Measurements from ENCODE around the gene PTPN14. TPM values are rescaled to one million over a fixed set of nuclear protein-coding genes. Genes with fewer than 3 reads are reported as not detected.
A peak's percentile ranks its signal among the peaks of the same experiment; 100 is the strongest.

Gene PTPN14
- total RNA-seq (2012; rRNA removed) (31.7 and 42.8 TPM in 2 replicates), polyA plus RNA-seq (2012; rRNA removed) (21.5 and 21.8 TPM in 2 replicates), Bru-seq, nascent RNA (percentile 97 among the genes with signal in this experiment), BruChase-seq, experiment 1, labeled RNA remaining after a 6-hour chase (percentile 94 among the genes with signal in this experiment), BruChase-seq, experiment 2, labeled RNA remaining after a 2-hour chase (percentile 95 among the genes with signal in this experiment)
- 7.4 and 16.9 TPM in 2 replicates for polyA plus RNA-seq (2012; cell fraction: cytosol; rRNA removed)
- polyA plus RNA-seq (2012; cell fraction: nucleus; rRNA removed; ENCODE audit: low replicate concordance) = 21.6 and 26.1 TPM in 2 replicates
- long read RNA-seq, full-length matches to known transcripts = 3 of 53 reads
- long read RNA-seq, partial matches to known transcripts = 19 of 53 reads
- long read RNA-seq, other reads (novel, unspliced or antisense) = 31 of 53 reads

GRCh38 chr1:214551436-214552173, at the start of gene PTPN14:
PTPN14 (minus strand) TSS chr1:214551602; CDS start chr1:214464803, 86,799 bp downstream.
- ChIA-PET POLR2A (ENCODE audit: unreplicated experiment) (interaction anchor here (0.5 to 1.4 kb wide), 5 partner anchors 26 to 111 kb away, joined by 3 read pairs; no protein-coding TSS in a partner anchor), CTCF (interaction anchor here (0.5 to 1.6 kb wide), 7 partner anchors 25 to 299 kb away, joined by 3 to 5 read pairs (median 3); no protein-coding TSS in a partner anchor)
- Histone ChIP-seq H3K4me1 (ENCODE audit: control insufficient read depth, insufficient read depth, low read length) (peaks cover 6% of the 10 kb centered on the region), H3K27me3 (ENCODE audit: control insufficient read depth, insufficient read depth, low read length) (no peaks in the 10 kb centered on the region), H3K36me3 (ENCODE audit: control insufficient read depth, insufficient read depth, low read length) (no peaks in the 10 kb centered on the region), H3K9me3 (ENCODE audit: control insufficient read depth, insufficient read depth, low read length) (no peaks in the 10 kb centered on the region), H3K4me2 (ENCODE audit: low read depth, low read length) (peak within 1 kb of the TSS; percentile 94), H4K8ac (ENCODE audit: low read depth in 2 of 2, low read length in 2 of 2) (peak within 1 kb of the TSS; percentile 97 to 99), H3K27ac (ENCODE audit: insufficient read depth, low read length) (peak within 1 kb of the TSS; percentile 97), H4K91ac (ENCODE audit: insufficient read depth, low read depth, low read length) (peak within 1 kb of the TSS; percentile 99), H4K5ac (ENCODE audit: low read depth, low read length) (peak within 1 kb of the TSS; percentile 88), H3K79me1 (ENCODE audit: low read depth in 1 of 2, low read length in 2 of 2) (peaks cover 0 to 41% of the 10 kb centered on the region in 2 experiments; a peak in 3 of 4 replicates), H3K9me1 (ENCODE audit: insufficient read depth, low read length) (peaks cover 5% of the 10 kb centered on the region), H2AK9ac (replicated peaks; ENCODE audit: low read depth, low read length, poor library complexity) (peak within 1 kb of the TSS; percentile 98), H3K9ac (ENCODE audit: low read depth, low read length) (peak within 1 kb of the TSS; percentile 95), H2BK5ac (ENCODE audit: low read depth, low read length, poor library complexity, severe bottlenecking) (peak within 1 kb of the TSS; percentile 94), H2BK20ac (ENCODE audit: low read depth, low read length) (peak within 1 kb of the TSS; percentile 84), H3K14ac (replicated peaks; ENCODE audit: low read depth, low read length) (peak within 1 kb of the TSS; percentile 97), H2AFZ (replicated peaks; ENCODE audit: low read length, poor library complexity) (peak within 1 kb of the TSS; percentile 95), H3K56ac (ENCODE audit: extremely low read depth, insufficient read depth, low read length) (peak within 1 kb of the TSS; percentile 98), H3K18ac (ENCODE audit: low read depth, low read length) (peak within 1 kb of the TSS; percentile 84), H2AK5ac (ENCODE audit: low read depth, low read length) (peak within 1 kb of the TSS; percentile 88), H3K4ac (ENCODE audit: low read depth, low read length) (peak within 1 kb of the TSS; percentile 99), H2BK120ac (ENCODE audit: low read depth, low read length) (peak within 1 kb of the TSS; percentile 96), H3K4me3 (ENCODE audit: insufficient read depth, low read depth, low read length) (peak within 1 kb of the TSS; percentile 76), H4K20me1 (ENCODE audit: insufficient read depth, low read length) (peaks cover 41% of the 10 kb centered on the region), H2BK15ac (ENCODE audit: low read depth, low read length) (peak within 1 kb of the TSS; percentile 91; the same call in 2 of the 3 replicates), H3K23ac (ENCODE audit: low read depth, low read length) (peak within 1 kb of the TSS; percentile 99)
- DNase-seq = peak; percentile 96
- in situ Hi-C loops (cut with MboI; ENCODE audit: low sequenced_read_pairs) (no loop called here), dilution Hi-C loops (cut with HindIII; ENCODE audit: low sequenced_read_pairs, unreplicated experiment) (no loop called here), intact Hi-C loops (cut with micrococcal nuclease) (loop anchor here (2.0 to 10.0 kb wide), 6 partner anchors 75 to 217 kb away; no protein-coding TSS in a partner anchor)
- 0% methylated on average over 17 of the region's 67 CpGs; no CpG with 5 or more reads in 1 of the 2 experiments for WGBS, 2 experiments (ENCODE audit: extremely low coverage in 2 of 2, insufficient read length in 1 of 2)
- ATAC-seq (ENCODE audit: low read depth) = peak; percentile 88
- no TSS peak for BruUV-seq (replicated peaks)
- TF ChIP-seq CHD1 (IDR thresholded peaks at IDR 0.05; ENCODE audit: low read depth, low read length) (0 out of 2 replicates have a peak, but pooled peaks have one; percentile 56), ELK1 (IDR thresholded peaks at IDR 0.05; ENCODE audit: borderline replicate concordance, low read depth, low read length) (no peak), MXI1 (IDR thresholded peaks at IDR 0.05; ENCODE audit: borderline replicate concordance, low read depth, low read length) (peak; percentile 66), CTCF (conservative IDR thresholded peaks at IDR 0.05; ENCODE audit: low read depth, low read length) (peak; percentile 59), MAFK (IDR thresholded peaks at IDR 0.05; ENCODE audit: low read depth, low read length) (no peak), FOS (IDR thresholded peaks at IDR 0.05; ENCODE audit: low read depth, low read length) (no peak), MAZ (IDR thresholded peaks at IDR 0.05; ENCODE audit: borderline replicate concordance, low read depth, low read length) (peak; percentile 99), POLR2A (IDR thresholded peaks at IDR 0.05; ENCODE audit: low read depth, low read length) (peak; percentile 81), CEBPB (IDR thresholded peaks at IDR 0.05; ENCODE audit: low read depth, low read length) (no peak), RAD21 (IDR thresholded peaks at IDR 0.05; ENCODE audit: low read length) (peak; percentile 37; the same call in 1 of the 2 replicates), NFE2L2 (IDR thresholded peaks at IDR 0.05; ENCODE audit: low read depth, low read length) (no peak)

Data from IMR-90 (cell line).